IMR-90 (cell line): Measurements from ENCODE around the gene CSHL1. TPM values are rescaled to one million over a fixed set of nuclear protein-coding genes. Genes with fewer than 3 reads are reported as not detected.

Experiments
- ATAC-seq: fragments of 200-7000 bp; cut with Tn5 transposase; 2 replicates; pipeline ENCODE4 v1.9.1; 2020; ENCODE audit warnings: low read depth, mild to moderate bottlenecking, moderate library complexity
- BruUV-seq: library from RNA; stranded (reverse); fragments of 400-500 nt; replicated peaks from 2 replicates; lab custom pipeline; 2021; lab: Mats Ljungman, UMichigan
- CTCF ChIA-PET: fragments of 300-600 bp; formaldehyde crosslinking; extraction: SDS; loops from one replicate; lab custom pipeline; 2021; ENCODE audit warnings: antibody characterized with exemption; lab: Yijun Ruan, JAX
- POLR2A ChIA-PET: fragments of 300-600 bp; sonication (Branson Sonifier 250); formaldehyde crosslinking; loops from one replicate; lab custom pipeline; 2022; ENCODE audit warnings: antibody characterized with exemption; ENCODE audit not compliant: unreplicated experiment; lab: Charles Lee
- DNase-seq: peaks from one replicate; pipeline ENCODE4 v3.0.0; 2013
- H2AFZ ChIP-seq: replicated peaks from 2 replicates; pipeline ENCODE3; 2013; ENCODE audit warnings: low read length, mild to moderate bottlenecking; ENCODE audit not compliant: poor library complexity
- H2AK5ac ChIP-seq: 2 replicates; pipeline ENCODE4 v1.6.1; 2013; ENCODE audit warnings: low read depth, low read length, inconsistent platforms
- H2AK9ac ChIP-seq: replicated peaks from 2 replicates; pipeline ENCODE3; 2013; ENCODE audit warnings: mild to moderate bottlenecking, low read depth, low read length, moderate library complexity; ENCODE audit not compliant: poor library complexity
- H2BK120ac ChIP-seq: 2 replicates; pipeline ENCODE4 v1.6.1; 2013; ENCODE audit warnings: low read depth, low read length, inconsistent platforms
- H2BK15ac ChIP-seq: 3 replicates; pipeline ENCODE4 v1.6.1; 2013; ENCODE audit warnings: low read depth, low read length, inconsistent platforms
- H2BK20ac ChIP-seq: 2 replicates; pipeline ENCODE4 v1.6.1; 2013; ENCODE audit warnings: low read depth, mild to moderate bottlenecking, inconsistent platforms, low read length, moderate library complexity
- H2BK5ac ChIP-seq: 2 replicates; pipeline ENCODE4 v1.6.1; 2013; ENCODE audit warnings: mild to moderate bottlenecking, low read depth, low read length, inconsistent platforms; ENCODE audit not compliant: poor library complexity, severe bottlenecking
- H3K14ac ChIP-seq: replicated peaks from 2 replicates; pipeline ENCODE4 v1.6.1; 2013; ENCODE audit warnings: low read depth, low read length, inconsistent platforms
- H3K18ac ChIP-seq: 2 replicates; pipeline ENCODE4 v1.6.1; 2013; ENCODE audit warnings: low read depth, low read length, control low read depth
- H3K23ac ChIP-seq: 2 replicates; pipeline ENCODE4 v1.6.1; 2013; ENCODE audit warnings: low read depth, low read length, inconsistent platforms
- H3K27ac ChIP-seq: 2 replicates; pipeline ENCODE4 v1.5.1; 2013; ENCODE audit warnings: mild to moderate bottlenecking, control low read depth, low read length; ENCODE audit not compliant: insufficient read depth
- H3K27me3 ChIP-seq: 2 replicates; pipeline ENCODE4 v1.6.1; 2013; ENCODE audit warnings: low read length; ENCODE audit not compliant: control insufficient read depth, insufficient read depth
- H3K36me3 ChIP-seq: 2 replicates; pipeline ENCODE4 v1.6.1; 2013; ENCODE audit warnings: low read length, mixed read lengths; ENCODE audit not compliant: control insufficient read depth, insufficient read depth
- H3K4ac ChIP-seq: 2 replicates; pipeline ENCODE4 v1.6.1; 2013; ENCODE audit warnings: low read depth, low read length, inconsistent platforms
- H3K4me1 ChIP-seq: 2 replicates; pipeline ENCODE4 v1.6.1; 2013; ENCODE audit warnings: low read length, mixed read lengths; ENCODE audit not compliant: control insufficient read depth, insufficient read depth
- H3K4me2 ChIP-seq: 2 replicates; pipeline ENCODE4 v1.6.1; 2013; ENCODE audit warnings: low read depth, mild to moderate bottlenecking, control low read depth, low read length, moderate library complexity
- H3K4me3 ChIP-seq: 2 replicates; pipeline ENCODE4 v1.5.1; 2013; ENCODE audit warnings: low read depth, mild to moderate bottlenecking, control low read depth, low read length, moderate library complexity; ENCODE audit not compliant: insufficient read depth
- H3K56ac ChIP-seq: 2 replicates; pipeline ENCODE4 v1.6.1; 2013; ENCODE audit warnings: low read length, inconsistent platforms; ENCODE audit not compliant: insufficient read depth; ENCODE audit errors: extremely low read depth
- H3K79me1 ChIP-seq, 2 experiments: 2 replicates each; pipeline ENCODE4 v1.6.1; 2013; ENCODE audit warnings: low read length in 2 of 2, inconsistent platforms in 1 of 2, low read depth in 1 of 2
- H3K9ac ChIP-seq: 2 replicates; pipeline ENCODE4 v1.6.1; 2013; ENCODE audit warnings: low read depth, low read length, control low read depth
- H3K9me1 ChIP-seq: 2 replicates; pipeline ENCODE4 v1.6.1; 2013; ENCODE audit warnings: low read length, inconsistent platforms; ENCODE audit not compliant: insufficient read depth
- H3K9me3 ChIP-seq: 2 replicates; pipeline ENCODE4 v1.6.1; 2013; ENCODE audit warnings: low read length; ENCODE audit not compliant: control insufficient read depth, insufficient read depth
- H4K20me1 ChIP-seq: 2 replicates; pipeline ENCODE4 v1.6.1; 2013; ENCODE audit warnings: low read length, inconsistent platforms; ENCODE audit not compliant: insufficient read depth
- H4K5ac ChIP-seq: 2 replicates; pipeline ENCODE4 v1.6.1; 2013; ENCODE audit warnings: mild to moderate bottlenecking, low read depth, low read length, control low read depth
- H4K8ac ChIP-seq, 2 experiments: 2 replicates each; pipeline ENCODE4 v1.6.1; 2013; ENCODE audit warnings: low read depth in 2 of 2, low read length in 2 of 2, control low read depth in 1 of 2, inconsistent platforms in 1 of 2
- H4K91ac ChIP-seq: 2 replicates; pipeline ENCODE4 v1.6.1; 2013; ENCODE audit warnings: low read depth, low read length, inconsistent platforms; ENCODE audit not compliant: insufficient read depth
- BHLHE40 ChIP-seq: fragments of 150-350 bp; IDR thresholded peaks from 2 replicates; pipeline ENCODE4 v1.6.1; 2016; ENCODE audit warnings: mild to moderate bottlenecking, low read depth, low read length
- CEBPB ChIP-seq: IDR thresholded peaks from 2 replicates; pipeline ENCODE4 v1.6.1; 2012; ENCODE audit warnings: low read depth, low read length, improper control_type of control experiment
- CHD1 ChIP-seq: IDR thresholded peaks from 2 replicates; pipeline ENCODE4 v1.6.1; 2012; ENCODE audit warnings: low read depth, low read length, improper control_type of control experiment
- FOS ChIP-seq: fragments of 150-350 bp; IDR thresholded peaks from 2 replicates; pipeline ENCODE4 v1.6.1; 2016; ENCODE audit warnings: low read depth, low read length
- MAFK ChIP-seq: IDR thresholded peaks from 2 replicates; pipeline ENCODE4 v1.6.1; 2012; ENCODE audit warnings: low read depth, low read length, improper control_type of control experiment
- MAZ ChIP-seq: IDR thresholded peaks from 2 replicates; pipeline ENCODE4 v1.6.1; 2012; ENCODE audit warnings: low read depth, mild to moderate bottlenecking, low read length, improper control_type of control experiment, moderate library complexity, borderline replicate concordance
- MXI1 ChIP-seq: IDR thresholded peaks from 2 replicates; pipeline ENCODE4 v1.6.1; 2012; ENCODE audit warnings: low read depth, mild to moderate bottlenecking, low read length, moderate library complexity, borderline replicate concordance
- NFE2L2 ChIP-seq: fragments of 150-350 bp; IDR thresholded peaks from 2 replicates; pipeline ENCODE4 v1.6.1; 2016; ENCODE audit warnings: low read depth, mild to moderate bottlenecking, low read length
- POLR2A ChIP-seq: IDR thresholded peaks from 2 replicates; pipeline ENCODE4 v1.6.1; 2012; ENCODE audit warnings: mild to moderate bottlenecking, low read depth, low read length
- RAD21 ChIP-seq: IDR thresholded peaks from 2 replicates; pipeline ENCODE4 v1.6.1; 2012; ENCODE audit warnings: low read length, improper control_type of control experiment
- RCOR1 ChIP-seq: IDR thresholded peaks from 2 replicates; pipeline ENCODE4 v1.6.1; 2012; ENCODE audit warnings: mild to moderate bottlenecking, low read length, improper control_type of control experiment; ENCODE audit not compliant: insufficient replicate concordance
- RFX5 ChIP-seq: IDR thresholded peaks from 2 replicates; pipeline ENCODE4 v1.8.0; 2012; ENCODE audit warnings: low read depth, mild to moderate bottlenecking, low read length, moderate library complexity
- SMC3 ChIP-seq: fragments of 150-350 bp; IDR thresholded peaks from 2 replicates; pipeline ENCODE4 v1.6.1; 2016; ENCODE audit warnings: low read depth, mild to moderate bottlenecking, antibody characterized with exemption, low read length, moderate library complexity
- WGBS, 2 experiments: methylation state at CpG; one replicate each; pipeline versions ENCODE4 v1.1.5 to v1.1.7; 2013; ENCODE audit warnings: missing lambda C conversion rate in 2 of 2; ENCODE audit not compliant: insufficient read length in 1 of 2; ENCODE audit errors: extremely low coverage in 2 of 2; 5-methylcytosine and 5-hydroxymethylcytosine counted together
- dilution Hi-C: fragments of 300-500 bp; cut with HindIII; formaldehyde crosslinking; loops from one replicate; pipeline ENCODE4 v1.14.3; 2018; ENCODE audit warnings: low sequenced_read_pairs; ENCODE audit not compliant: unreplicated experiment
- in situ Hi-C: fragments of 300-500 bp; cut with MboI; formaldehyde crosslinking; loops from 3 replicates; pipeline ENCODE4 v1.14.3; 2019; ENCODE audit warnings: low sequenced_read_pairs, inconsistent platforms, mixed read lengths
- intact Hi-C: fragments of 100-400 bp; cut with micrococcal nuclease; formaldehyde crosslinking; loops from 2 replicates; pipeline ENCODE4 v1.10.0; 2022
- polyA plus RNA-seq, 3 experiments: library from polyadenylated mRNA; depleted of rRNA; stranded (reverse); fragments of >200 nt; gene quantifications; 2 replicates each; pipeline ENCODE4 v1.2.3, GENCODE V29; 2012; ENCODE audit warnings: low replicate concordance in 1 of 3
- total RNA-seq: library from RNA; depleted of rRNA; stranded (reverse); fragments of >200 nt; gene quantifications from 2 replicates; pipeline ENCODE4 v1.2.3, GENCODE V29; 2012
- TF ChIP-seq, protein P1 (sequence below): fragments of 150-350 bp; IDR thresholded peaks from 2 replicates; pipeline ENCODE4 v1.6.1; 2016; ENCODE audit warnings: low read depth, mild to moderate bottlenecking, low read length, moderate library complexity, borderline replicate concordance
- TF ChIP-seq, protein P2 (sequence below): fragments of 150-350 bp; IDR thresholded peaks from 2 replicates; pipeline ENCODE4 v1.6.1; 2017; ENCODE audit warnings: mild to moderate bottlenecking, antibody characterized with exemption, low read length, low read depth
- TF ChIP-seq, protein P3 (sequence below): conservative IDR thresholded peaks from 2 replicates; pipeline ENCODE4 v1.5.1; 2012; ENCODE audit warnings: mild to moderate bottlenecking, low read depth, low read length, improper control_type of control experiment

Gene CSHL1
- total and polyA plus RNA-seq, 2 of the 4 experiments (the other 2 are of a cell fraction) = not detected

DNA sequence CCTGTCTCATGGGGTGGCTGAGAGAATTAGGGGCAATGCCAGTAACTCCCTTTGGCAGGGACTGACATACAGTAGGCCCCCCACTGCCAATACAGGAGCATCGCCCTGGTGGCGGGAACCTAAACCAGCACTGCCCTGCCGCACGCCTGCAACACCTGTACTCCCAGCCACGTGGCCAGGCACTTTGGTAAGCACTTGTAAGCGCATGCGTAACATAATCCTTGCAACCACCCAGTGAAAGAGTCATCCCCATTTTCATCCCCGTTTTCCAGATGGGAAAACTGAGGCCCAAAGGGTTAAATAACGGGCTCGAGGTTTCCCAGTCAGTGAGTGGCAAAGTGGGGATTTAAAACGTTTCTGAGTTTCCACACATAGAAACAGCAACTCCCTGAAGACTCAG, 44.2 kb upstream of the CSHL1 start:
- Histone ChIP-seq H3K4me2 (no peak overlapping the region), H4K91ac (no peak overlapping the region), H2BK15ac (no peak overlapping the region), H2BK120ac (no peak overlapping the region), H3K27me3 (peaks cover 23% of the 10 kb centered on the region), H3K9me3 (no peaks in the 10 kb centered on the region), H2AK5ac (no peak overlapping the region), H2AFZ (peak overlapping the region; percentile 14), H3K36me3 (no peaks in the 10 kb centered on the region), H2BK5ac (no peak overlapping the region), H3K4ac (no peak overlapping the region), H3K4me3 (no peak overlapping the region), H3K9me1 (peaks cover 4% of the 10 kb centered on the region), H3K14ac (no peak overlapping the region), H3K27ac (no peak overlapping the region), H3K23ac (no peak overlapping the region), H2AK9ac (no peak overlapping the region), H4K20me1 (no peaks in the 10 kb centered on the region; the same call in 1 of the 2 replicates), H3K18ac (no peak overlapping the region), H4K8ac (no peak overlapping the region), H3K9ac (no peak overlapping the region), H2BK20ac (no peak overlapping the region), H3K79me1 (no peaks in the 10 kb centered on the region), H3K56ac (no peak overlapping the region), H4K5ac (no peak overlapping the region), H3K4me1 (0 out of 2 replicates have a peak, but pooled peaks cover 2% of the 10 kb centered on the region)
- no TSS peak for BruUV-seq
- dilution Hi-C loops = no loop called here
- TF ChIP-seq SMC3 = no peak
- no peak for TF ChIP-seq MAFK
- no peak for TF ChIP-seq MXI1
- TF ChIP-seq CHD1 = no peak
- TF ChIP-seq POLR2A = no peak
- TF ChIP-seq MAZ = no peak
- no peak for TF ChIP-seq NFE2L2
- TF ChIP-seq FOS = no peak
- TF ChIP-seq, protein P1, sequence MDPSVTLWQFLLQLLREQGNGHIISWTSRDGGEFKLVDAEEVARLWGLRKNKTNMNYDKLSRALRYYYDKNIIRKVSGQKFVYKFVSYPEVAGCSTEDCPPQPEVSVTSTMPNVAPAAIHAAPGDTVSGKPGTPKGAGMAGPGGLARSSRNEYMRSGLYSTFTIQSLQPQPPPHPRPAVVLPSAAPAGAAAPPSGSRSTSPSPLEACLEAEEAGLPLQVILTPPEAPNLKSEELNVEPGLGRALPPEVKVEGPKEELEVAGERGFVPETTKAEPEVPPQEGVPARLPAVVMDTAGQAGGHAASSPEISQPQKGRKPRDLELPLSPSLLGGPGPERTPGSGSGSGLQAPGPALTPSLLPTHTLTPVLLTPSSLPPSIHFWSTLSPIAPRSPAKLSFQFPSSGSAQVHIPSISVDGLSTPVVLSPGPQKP = no peak
- no peak for TF ChIP-seq CEBPB
- TF ChIP-seq BHLHE40 = no peak
- TF ChIP-seq, protein P2, sequence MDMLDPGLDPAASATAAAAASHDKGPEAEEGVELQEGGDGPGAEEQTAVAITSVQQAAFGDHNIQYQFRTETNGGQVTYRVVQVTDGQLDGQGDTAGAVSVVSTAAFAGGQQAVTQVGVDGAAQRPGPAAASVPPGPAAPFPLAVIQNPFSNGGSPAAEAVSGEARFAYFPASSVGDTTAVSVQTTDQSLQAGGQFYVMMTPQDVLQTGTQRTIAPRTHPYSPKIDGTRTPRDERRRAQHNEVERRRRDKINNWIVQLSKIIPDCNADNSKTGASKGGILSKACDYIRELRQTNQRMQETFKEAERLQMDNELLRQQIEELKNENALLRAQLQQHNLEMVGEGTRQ = no peak
- no peak for TF ChIP-seq RCOR1
- TF ChIP-seq RFX5 = no peak
- TF ChIP-seq, protein P3, sequence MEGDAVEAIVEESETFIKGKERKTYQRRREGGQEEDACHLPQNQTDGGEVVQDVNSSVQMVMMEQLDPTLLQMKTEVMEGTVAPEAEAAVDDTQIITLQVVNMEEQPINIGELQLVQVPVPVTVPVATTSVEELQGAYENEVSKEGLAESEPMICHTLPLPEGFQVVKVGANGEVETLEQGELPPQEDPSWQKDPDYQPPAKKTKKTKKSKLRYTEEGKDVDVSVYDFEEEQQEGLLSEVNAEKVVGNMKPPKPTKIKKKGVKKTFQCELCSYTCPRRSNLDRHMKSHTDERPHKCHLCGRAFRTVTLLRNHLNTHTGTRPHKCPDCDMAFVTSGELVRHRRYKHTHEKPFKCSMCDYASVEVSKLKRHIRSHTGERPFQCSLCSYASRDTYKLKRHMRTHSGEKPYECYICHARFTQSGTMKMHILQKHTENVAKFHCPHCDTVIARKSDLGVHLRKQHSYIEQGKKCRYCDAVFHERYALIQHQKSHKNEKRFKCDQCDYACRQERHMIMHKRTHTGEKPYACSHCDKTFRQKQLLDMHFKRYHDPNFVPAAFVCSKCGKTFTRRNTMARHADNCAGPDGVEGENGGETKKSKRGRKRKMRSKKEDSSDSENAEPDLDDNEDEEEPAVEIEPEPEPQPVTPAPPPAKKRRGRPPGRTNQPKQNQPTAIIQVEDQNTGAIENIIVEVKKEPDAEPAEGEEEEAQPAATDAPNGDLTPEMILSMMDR = no peak
- TF ChIP-seq RAD21 = no peak
- DNase-seq = no peak
- WGBS, 2 experiments = no CpG with 5 or more reads among the region's 11 CpGs
- ATAC-seq = no peak
- in situ Hi-C loops = no loop called here
- intact Hi-C loops = no loop called here
- POLR2A ChIA-PET = no interaction called here
- CTCF ChIA-PET = interaction anchor here (1.1 kb wide), 1 partner anchor 9 kb away, joined by 3 read pairs; no protein-coding TSS in a partner anchor
